GM19463 (cell line): ENCODE data around the gene TCF4.

Experiments
- ATAC-seq: cut with Tn5 transposase; IDR thresholded peaks from one replicate; pipeline ENCODE4 v1.9.1; 2021; ENCODE audit warnings: mild to moderate bottlenecking, moderate library complexity; ENCODE audit not compliant: unreplicated experiment

The TCF4 gene

GRCh38 chr18:55361492-55362250, 226.3 kb downstream of the TCF4 start:
- ATAC-seq, result no peak

- no peak for ATAC-seq
Observed at GRCh38 chr18:55360061-55360460, 227.9 kb downstream of the TCF4 start.

- ATAC-seq, result no peak
Observed at GRCh38 chr18:55356815-55357214, 231.2 kb downstream of the TCF4 start.

GRCh38 chr18:55355223-55355622, 232.8 kb downstream of the TCF4 start:
- ATAC-seq, result no peak

GRCh38 chr18:55354795-55355194, 233.2 kb downstream of the TCF4 start:
- no peak for ATAC-seq

GRCh38 chr18:55353806-55354205, 234.2 kb downstream of the TCF4 start:
- no peak for ATAC-seq

- ATAC-seq, result no peak
Observed at GRCh38 chr18:55353391-55353790, 234.6 kb downstream of the TCF4 start.

GRCh38 chr18:55351980-55352714, 235.8 kb downstream of the TCF4 start:
- peak; percentile 65 for ATAC-seq

- no peak for ATAC-seq
Observed at GRCh38 chr18:55351241-55351691, 236.7 kb downstream of the TCF4 start.

GRCh38 chr18:55349685-55350084, 238.3 kb downstream of the TCF4 start:
- ATAC-seq, result no peak

- ATAC-seq, result no peak
Observed at GRCh38 chr18:55346961-55347740, 240.8 kb downstream of the TCF4 start.

- ATAC-seq, result no peak
Observed at GRCh38 chr18:55346387-55346786, 241.6 kb downstream of the TCF4 start.

GRCh38 chr18:55345103-55345950, 242.7 kb downstream of the TCF4 start:
- no peak for ATAC-seq

- ATAC-seq, result no peak
Observed at GRCh38 chr18:55343396-55344073, 244.5 kb downstream of the TCF4 start.

- ATAC-seq, result no peak
Observed at GRCh38 chr18:55340998-55341397, 247.0 kb downstream of the TCF4 start.

- no peak for ATAC-seq
Observed at GRCh38 chr18:55339990-55340389, 248.0 kb downstream of the TCF4 start.

GRCh38 chr18:55338978-55339650, 248.9 kb downstream of the TCF4 start:
- no peak for ATAC-seq

- peak; percentile 57 for ATAC-seq
Observed at GRCh38 chr18:55337908-55338521, 250.0 kb downstream of the TCF4 start.

- no peak for ATAC-seq
Observed at GRCh38 chr18:55337138-55337537, 250.9 kb downstream of the TCF4 start.
